Brain pericyte (primary cell): ENCODE results near the gene TCF23.
"Not testable (repeated sequence)": the region's sequence is repeated elsewhere in the genome, so short reads cannot be mapped to it uniquely, and the experiment has no call there.

Source experiments
- DNase-seq: peaks from one replicate; pipeline ENCODE4 v3.0.0-alpha.2; 2012; ENCODE audit warnings: low read depth, low spot score

Gene TCF23

DNA sequence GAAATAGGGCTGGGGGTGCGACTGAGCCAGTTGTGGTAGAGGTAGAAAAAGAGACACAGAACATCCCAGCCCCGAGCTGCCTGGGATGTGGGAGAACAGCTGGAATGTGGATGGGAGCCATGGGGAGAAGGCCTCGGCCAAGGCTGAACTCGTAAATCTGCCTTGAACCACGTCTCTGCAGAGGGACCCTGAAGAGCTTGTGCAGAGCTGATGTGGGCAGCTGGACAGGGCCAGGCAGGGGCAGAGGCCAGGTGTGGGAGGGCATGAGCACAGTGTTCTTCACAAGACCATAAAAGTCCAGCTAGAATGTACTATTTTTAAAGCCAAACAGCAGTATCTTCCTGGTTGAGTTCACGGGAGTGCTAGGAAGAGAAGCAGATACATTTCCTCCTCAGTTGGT lies 5.7 kb downstream of the TCF23 start:
- DNase-seq, result no peak

DNA sequence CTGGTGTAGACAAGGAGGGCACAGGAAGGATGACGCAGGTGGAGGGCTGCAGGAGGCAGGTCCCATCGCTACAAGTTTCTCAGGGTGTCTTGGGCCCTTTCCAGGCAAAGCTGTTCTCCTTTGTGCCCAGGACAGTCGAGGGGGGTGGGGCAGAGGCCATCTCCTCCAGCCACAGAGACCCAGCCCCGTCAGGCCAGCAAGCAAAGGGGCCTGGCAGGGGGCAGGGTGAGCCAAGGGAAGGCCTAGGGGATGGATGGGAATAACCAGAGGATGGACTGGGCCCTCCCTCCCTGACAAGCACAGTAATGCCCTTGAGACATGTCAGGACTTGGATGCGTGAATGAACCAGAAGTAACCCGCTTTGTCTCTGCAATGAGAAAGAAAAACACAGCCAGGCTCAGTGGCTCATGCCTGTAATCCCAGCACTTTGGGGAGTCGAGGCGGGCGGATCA lies 6.3 kb downstream of the TCF23 start:
- DNase-seq, result no peak

DNA sequence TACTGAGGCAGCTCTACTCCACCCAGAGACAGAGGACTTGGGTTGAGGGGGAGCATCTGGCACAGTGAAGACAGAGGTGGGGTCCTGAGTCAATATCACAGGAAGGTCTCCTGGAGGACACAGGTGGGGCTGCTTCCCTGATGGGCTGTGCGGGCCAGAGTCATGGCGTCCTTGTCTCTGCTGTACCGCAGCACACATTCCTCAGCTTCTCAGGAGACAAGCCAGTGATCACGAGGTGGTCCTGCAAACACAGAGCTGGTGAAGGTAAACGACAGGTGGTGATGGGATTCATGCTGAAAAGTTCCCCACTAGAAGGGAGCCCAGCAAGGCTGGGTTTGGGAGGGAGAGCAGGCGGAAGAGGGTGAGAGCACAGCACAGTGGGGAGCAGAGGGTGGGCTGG lies 9.7 kb downstream of the TCF23 start:
- no peak for DNase-seq

DNA sequence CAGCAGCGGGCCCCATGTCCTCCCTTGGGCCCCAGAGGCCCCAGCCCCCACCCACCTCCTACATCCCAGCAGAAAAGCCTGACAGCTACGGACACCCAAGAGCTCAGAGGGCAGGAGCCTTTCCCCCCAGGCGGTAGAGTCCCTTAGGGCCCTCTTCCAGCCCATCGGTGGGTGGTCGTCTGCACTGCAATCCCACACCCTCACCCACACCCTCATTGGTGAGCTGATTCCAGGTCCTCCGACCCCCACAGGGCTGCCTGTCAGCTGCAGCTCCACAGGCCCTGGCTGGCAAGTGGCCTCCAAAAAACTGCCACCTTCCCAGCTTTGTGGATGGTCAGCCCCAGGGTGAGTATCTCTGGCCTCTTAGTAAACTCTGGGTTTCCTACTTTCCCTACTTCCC lies 10.5 kb downstream of the TCF23 start:
- DNase-seq, result no peak

DNA sequence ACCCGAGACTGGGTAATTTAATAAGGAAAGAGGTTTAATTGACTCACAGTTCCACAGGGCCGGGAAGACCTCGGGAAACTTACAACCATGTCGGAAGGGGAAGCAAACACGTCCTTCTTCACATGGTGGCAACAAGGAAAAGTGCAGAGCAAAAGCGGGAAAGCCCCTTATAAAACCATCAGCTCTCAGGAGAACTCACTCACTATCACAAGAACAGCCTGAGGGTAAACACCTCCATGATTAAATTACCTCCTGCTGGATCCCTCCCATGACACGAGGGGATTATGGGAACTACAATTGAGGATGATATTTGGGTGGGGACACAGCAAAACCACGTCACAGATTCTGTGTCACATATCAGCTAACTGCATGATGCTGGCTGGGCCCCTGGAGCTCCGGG lies 11.4 kb downstream of the TCF23 start:
- no peak for DNase-seq

DNA sequence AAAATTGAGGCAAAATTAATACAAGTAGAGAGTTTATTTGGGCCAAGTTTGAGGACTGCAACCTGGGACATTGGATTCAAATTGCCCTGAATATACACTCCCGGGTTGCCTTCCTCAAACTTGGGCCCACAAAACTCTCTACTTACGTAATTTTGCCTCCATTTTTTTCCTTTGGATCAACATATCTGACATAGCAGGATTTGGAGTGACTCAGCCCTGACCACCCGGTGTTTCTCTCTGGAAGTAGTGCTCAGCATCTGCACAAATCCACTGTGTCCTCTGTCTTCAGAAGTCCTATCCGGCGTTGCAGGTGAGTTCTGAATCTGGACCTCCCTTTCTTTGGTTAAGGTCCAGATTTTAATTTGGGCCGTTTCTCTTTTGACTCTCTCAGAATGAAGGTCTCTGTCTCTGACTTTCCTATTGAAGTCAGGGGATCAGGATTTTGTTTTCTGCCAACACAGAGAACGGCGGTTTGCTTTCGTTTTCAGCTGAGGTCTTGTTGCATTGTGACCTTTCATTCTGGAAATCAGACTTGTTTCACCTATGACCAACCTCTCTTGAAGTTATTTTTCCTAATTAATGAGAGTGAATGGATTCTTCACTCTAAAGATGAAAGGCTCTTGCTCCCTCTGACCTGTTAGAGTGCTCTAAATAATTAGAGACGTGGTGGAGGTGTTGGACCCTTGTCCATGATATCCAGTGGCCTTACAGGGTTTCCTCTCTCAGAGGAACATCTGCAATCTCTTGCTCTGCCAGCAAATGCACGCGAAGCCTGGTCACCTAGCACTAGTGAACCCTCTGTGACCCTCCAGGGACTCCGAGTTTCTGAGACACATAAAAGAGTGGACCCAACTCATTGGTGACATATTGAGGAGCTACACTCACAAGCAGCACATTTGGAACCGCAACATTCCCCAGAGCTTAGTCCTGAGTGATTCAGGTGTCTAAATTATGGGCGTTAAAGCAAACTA lies 13.6 kb downstream of the TCF23 start:
- DNase-seq, result no peak

DNA sequence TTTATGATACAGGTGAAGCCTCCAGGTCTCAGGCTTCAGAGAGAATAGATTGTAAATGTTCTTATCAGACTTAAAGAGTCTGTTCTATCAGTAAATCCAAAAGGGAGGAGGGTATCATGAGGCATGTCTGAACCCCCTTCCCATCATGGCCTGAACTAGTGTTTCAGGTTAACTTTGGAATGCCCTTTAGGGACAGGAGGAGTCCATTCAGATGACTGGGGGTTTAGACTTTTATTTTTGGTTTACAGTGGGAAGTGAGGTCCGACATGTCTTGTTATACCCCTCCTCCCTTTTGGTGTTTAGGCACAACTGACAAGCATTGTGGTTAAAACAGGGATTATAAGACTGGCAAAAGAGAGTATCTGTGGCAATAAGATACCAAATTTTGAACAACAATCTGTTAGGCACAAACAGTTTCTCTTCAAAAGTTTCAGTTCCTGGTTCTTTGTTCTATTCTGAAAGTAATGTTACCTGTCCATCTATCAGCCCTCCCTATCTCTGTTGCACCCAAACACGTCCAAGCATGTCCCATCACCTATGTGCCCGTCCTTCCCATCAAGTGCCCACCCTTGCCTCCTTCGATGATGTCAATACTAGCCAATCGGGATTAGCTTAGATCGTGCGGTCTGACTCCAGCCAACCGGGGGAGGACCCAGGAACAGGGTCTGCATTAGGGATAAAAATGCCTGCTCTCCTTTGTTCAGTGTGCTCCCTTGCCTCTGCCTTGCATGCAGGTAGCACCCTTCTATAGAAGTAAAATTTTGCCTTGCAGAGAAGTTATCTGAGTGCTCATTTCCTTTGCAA lies 16.4 kb downstream of the TCF23 start:
- no peak for DNase-seq

DNA sequence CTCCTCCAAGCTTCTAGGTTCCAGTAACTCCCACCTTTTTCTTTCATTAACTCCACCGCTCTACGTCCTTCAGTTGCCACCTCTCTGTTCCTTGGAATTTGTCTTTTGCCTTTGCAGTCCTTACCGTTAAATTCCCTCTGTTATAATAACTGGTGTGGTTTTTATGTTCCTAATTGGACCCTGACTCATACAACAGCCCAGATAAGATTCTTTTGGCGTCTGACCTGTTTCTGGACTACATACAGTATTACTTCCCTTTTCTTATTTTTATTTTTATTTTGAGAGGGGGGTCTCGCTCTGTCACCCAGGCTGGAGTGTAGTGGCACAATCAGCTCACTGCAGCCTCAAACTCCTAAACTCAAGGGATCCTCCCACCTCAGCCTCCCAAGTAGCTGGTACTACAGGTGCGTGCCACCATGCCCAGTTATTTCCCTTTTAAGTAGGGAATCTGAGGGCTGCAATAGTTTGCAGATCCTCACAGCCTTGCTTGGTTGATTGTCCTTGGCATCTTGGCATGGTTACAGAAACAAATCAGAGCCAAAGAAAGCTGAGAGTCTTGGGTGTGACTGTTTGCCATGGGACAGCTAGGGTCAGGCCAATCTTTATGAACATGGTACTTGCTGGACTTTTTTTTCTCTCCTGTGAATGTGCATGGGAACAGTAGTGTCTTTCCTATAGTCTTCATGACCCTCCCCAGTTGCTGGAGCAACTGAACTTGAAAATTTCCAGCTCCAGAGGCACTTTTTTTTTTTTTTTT lies 22.0 kb downstream of the TCF23 start:
- no peak for DNase-seq

DNA sequence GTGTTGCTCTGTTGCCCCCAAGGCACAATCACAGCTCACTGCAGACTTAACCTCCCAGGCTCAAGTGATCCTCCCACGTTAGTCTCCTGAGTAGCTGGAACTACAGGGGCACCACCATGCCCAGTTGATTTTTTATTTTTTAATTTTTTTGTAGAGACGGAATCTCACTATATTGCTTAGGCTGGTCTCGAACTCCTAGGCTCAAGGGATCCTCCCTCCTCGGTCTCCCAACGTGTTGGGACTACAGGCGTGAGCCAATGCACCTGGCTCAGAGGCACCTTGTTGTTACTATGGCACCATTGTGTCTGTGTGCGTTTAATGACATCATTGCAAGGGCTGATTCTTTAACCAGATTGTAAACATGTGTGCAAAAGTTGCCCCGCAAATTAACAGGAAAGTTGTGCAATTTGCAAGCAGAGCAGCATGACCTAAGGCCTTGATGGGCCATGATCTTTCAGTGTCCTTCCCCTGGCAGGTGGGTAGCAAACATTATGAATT lies 22.6 kb downstream of the TCF23 start:
- DNase-seq, result no peak

DNA sequence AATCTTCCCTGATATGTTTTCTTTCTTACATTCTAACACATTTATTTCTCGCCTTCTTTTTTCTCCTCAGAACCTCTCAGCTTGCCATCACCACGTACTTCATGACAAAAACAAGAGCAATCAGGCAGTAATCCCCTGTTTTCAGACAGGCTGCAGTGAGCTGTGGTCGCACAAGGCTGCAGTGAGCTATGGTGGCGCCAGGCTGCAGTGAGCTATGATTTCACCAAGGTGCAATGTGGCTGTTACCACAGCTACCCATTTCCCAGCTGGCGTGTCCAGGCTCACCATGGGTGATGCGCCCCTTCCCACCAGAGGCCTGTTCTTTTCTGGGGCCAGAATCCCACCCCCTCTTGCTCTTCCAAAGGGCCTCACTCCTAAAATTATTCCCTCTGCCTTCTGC lies 25.8 kb downstream of the TCF23 start:
- DNase-seq, result no peak

DNA sequence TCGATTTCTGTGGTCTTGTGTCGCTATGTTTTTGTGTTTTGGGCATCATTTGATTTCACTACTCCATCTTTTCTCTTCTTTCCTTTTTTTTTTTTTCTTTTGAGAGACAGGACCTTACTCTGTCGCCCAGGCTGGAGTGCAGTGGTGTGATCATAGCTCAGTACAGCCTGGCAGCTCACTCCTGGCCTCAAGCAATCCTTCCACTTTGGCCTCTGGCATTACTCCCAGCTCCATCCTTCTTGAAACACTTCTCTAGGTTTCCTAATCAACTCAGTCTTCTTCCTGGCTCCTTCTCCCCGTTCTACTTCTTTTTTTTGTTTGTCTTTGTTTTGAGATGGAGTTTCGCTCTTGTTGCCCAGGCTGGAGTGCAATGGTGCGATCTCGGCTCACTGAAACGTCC lies 26.5 kb downstream of the TCF23 start:
- DNase-seq, result no peak

DNA sequence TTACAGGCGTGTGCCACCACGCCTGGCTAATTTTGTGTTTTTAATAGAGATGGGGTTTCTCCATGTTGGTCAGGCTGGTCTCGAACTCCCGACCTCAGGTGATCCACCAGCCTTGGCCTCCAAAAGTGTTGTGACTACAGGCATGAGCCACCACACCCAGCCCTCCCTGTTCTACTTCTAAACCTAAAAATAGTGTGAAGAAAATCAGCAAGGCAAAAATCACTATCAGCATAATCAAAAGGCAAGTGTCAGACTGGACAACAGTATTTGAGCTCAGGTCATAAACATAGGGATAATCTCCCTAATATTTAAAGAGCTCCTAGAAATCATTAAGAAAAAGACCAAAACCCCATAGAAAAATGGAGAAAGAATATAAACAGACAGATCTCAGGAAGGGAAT lies 27.0 kb downstream of the TCF23 start:
- not testable (repeated sequence) for DNase-seq

DNA sequence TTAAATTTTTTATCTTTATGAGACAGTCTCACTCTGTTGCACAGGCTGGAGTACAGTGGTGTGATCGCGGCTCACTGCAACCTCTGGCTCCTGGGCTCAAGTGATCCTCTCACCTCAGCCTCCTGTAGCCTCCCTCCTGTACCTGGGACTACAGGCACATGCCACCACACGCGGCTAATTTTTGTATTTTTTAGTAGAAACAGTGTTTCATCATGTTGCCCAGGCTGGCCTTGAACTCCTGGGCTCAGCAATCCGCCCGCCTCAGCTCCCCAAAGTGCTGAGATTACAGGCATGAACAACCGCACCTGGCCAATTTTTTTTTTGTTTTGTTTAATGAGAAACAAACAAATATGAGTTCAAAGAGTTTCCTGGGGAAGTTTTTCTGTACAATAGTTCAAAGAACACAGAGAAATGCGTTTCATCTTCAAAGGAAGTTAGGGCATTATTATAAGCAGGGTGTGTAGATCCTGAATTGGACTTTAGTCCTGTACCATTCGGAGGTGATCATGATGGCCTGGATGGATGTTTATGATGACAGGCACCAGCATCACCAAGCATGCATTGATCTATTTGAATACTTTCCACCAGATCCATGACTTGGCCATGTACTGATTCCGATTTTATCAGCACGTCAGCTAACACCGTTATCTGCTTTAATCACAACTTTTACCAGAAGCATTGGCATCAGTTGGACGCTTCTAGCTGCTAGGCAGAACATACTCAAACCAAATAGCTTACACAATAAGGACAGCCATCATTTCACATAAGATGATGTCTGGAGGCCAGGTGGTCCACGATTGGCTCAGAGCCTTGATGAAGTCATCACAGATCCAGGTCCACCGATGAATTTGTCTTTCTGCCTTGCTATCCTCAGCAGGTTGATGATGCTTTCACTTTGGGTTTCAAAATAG lies 28.9 kb downstream of the TCF23 start:
- DNase-seq, result no peak

DNA sequence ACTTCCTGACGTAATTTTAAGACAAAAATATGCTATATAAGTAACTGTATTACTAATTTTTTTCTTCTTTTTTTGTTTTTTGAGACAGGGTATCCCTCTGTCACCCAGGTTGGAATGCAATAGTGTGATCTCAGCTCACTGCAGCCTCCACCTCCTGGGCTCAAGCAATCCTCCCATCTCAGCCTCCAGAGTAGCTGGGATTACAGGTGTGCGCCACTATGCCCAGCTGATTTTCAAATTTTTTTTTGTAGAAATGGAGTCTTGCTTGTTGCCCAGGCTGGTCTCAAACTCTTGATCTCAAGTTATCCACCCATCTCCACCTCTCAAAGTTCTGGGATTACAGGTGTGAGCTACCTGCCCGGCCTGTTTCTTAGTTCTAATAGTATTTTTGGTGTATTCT lies 29.7 kb downstream of the TCF23 start:
- no peak for DNase-seq

DNA sequence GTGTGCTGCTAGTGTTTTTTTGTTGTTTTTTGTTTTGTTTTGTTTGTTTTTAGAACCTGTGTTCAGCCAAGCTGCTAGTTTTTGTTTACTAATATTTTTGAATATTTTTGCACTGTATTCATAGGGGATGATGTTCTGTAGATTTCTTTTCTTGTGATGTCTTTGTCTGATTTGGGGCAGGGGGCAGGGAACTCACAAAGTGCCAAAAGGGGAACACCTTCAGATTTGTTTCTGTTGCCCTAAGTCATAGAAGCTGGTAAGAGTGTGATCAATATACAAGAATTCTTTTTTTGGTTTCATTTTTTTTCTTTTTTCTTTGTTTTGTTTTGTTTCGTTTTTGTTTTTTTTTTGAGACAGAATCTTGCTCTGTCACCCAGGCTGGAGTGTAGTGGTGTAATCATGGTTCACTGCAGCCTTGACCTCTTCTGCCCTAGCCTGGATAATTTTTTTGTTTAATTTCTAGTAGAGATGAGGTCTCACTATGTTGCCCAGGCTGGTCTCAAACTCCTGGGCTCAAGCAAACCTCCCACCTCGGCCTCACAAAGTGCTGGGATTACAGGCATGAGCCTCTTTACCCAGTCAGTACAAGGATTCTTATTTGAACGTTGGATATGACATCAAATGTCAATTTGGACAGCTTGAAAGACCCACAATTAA lies 30.7 kb downstream of the TCF23 start:
- DNase-seq, result no peak

DNA sequence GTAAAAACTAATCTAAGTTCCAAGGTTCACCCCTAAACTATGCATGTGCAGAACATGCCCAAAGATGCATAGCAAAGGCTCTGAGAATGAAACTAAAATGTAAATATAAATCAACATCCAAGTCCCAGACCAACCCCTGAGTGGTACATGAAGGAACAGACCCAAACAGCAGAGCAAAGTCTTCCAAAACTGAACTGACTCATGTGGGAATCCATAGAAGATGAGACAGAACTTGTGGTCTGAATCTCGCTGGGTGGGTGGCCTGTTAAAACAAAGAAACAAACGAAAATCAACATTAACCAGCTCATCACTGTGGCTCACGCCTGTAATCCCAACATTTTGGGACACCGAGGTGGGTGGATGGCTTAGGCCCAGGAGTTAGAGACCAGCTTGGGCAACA lies 33.5 kb downstream of the TCF23 start:
- DNase-seq, result no peak

DNA sequence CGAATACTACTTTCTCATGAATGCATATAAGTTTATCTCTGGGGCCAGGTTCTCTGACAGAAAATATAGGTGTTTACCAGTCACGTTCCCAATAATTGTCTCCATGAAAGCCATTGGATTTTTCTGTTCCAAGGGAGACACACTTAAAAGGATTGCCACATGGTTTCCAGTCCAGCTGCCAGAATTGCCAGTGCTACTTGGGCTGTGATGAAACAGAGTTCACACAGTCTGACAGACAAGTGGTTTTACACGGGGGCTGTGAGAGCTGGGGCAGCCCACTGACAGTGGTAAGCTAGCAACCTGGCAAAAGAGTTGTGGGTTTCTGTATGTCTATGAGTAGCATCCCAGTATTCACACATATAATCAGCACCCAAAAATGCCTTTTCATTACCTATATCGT lies 35.3 kb downstream of the TCF23 start:
- DNase-seq, result no peak

DNA sequence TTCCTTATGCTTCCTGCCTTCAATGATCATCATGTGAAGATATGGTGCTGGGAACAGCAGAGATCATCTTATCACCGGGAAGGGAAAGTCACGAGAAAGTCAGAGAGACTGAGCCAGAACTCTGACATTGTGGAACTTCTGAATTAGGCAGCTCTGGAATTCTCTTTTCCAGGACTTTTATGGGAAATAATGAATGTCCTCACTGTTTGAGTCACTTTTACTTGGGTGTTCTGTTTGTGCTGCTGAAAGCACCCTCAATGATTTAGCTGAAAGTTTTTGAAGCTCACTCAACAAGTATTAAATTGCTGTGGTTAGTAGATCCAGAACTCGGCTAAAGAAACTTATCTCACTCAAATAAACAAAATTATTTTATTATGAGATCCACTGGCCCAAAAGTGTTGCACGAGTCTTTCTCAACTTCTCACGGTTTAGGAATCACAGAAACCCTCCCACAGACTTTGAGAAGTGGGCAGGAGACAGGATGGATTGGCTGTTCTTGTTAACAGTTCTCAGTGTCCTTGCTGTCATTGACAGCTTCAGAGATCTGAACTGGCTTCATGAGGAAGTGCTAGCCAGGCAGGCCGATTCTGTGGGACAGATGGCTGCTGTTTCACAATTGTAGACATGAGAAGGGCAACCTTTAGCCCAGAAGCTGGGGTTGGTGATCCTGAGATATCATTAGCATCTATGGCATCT lies 36.7 kb downstream of the TCF23 start:
- DNase-seq, result no peak

DNA sequence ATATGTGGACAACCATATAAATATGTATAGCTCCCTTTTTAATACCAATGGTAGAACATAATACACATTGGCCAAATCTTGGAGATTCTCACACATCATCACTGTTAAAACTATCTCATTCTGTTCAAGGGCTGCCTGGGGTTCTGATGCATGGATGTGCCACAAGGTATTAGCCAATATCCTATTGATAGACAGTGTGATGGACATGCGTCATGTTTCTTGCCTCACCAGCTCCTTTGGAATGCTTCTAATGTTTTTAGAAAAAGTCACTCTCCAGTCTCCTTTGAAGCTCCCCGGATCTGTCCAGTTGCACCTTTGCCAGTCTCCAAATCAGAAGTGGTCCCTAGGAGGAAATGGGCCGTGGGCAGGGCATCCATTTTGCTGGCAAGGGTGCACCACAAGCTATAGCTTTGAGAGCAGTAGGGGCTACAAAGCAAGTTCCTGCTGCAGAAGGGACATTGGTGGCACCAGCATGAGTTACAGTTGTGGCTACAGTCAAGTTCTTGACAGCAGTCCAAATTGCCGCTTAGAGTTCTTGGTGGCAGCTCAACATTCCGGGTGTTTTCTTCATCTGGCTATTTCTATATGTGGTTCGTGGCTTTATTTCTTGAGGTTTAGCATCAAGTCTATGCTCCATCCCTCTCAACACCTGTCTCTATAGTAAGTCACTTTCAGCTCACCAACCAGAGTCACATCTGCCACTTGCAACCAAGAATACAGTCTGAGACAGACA lies 38.0 kb downstream of the TCF23 start:
- DNase-seq, result no peak
